CD4-positive, alpha-beta T cell treated with Interleukin-6 at 100 ng/mL for 8 hours (primary cell): ENCODE measurements around the gene FAM149A.

Experiments
- DNase-seq: peaks from one replicate; pipeline ENCODE4 v3.0.0-alpha.2; 2020; ENCODE audit warnings: mixed read lengths, low spot score

Gene FAM149A

DNA sequence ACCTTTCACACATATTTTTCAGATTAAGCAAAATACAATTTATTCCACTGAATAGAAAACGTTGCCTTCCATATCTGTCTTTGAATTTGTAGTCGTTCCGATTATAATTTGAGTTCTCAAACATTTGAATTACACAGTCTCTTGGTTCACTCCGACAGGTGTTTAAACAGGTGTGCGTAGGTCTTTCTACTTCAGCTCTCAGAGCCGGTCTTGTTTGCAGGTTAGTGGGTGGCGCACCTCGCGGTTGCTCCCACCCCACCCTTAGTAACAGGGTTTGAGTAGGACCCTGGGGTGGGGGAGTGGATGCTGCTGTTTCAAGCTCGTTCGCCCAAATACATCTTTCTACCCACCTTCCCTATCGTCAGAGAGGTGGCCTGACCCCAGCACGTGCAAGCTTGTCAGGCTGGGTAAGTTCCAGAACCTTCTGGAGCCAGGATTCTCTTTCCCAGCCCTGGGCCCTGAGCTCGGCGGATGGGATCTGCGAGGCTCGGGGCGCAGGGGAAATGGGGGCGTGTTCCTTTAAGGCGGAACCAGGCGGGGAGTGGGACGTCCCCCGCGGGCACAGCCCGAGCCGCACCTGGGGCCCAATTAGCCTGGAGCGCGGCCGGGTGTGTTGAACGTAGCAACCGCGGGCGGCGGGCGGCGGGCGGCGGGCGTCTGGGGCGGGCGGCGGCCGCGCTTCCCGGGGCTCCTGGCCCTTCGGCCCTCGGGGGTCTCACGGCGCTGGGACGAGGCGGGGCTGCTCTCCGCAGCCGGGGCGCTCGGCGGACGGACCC, at the start of gene FAM149A:
Gene FAM149A, plus strand, starts transcription at position 591 of the 776 bp plus-strand sequence.
- peak; percentile 30 for DNase-seq

DNA sequence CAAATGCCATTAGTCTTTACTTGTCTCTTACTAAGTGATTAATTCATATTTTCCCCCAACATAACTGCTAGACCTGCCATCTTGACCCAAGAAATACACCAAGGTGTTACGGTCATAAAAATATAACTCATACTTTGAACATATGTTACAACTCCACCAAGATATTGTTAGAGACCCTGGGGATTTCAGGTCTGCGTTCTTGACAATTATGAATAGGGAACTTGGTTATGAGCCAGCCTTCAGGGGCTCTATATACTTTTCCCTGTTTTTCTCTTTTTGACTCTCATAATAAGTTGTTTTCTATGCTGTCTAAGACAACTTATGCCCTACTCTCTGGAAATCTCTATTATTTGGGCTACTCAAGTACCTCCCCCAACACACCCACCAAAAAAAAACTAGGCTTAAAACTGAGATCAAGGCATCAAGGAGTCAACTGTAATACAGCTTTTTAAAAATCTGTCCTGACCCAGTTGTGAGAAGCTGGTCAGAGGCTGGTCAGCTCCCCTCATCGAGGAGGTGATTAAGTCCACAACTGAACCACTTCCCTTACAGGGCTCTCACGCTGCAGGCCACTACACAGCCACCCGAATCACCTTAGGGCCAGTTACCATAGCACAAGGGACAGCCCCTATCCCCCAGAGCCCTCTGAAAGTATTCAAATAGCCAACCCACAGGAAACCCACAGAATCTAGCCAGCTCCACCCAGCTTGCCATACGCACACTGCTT, 46.1 kb upstream of the FAM149A start:
- no peak for DNase-seq

DNA sequence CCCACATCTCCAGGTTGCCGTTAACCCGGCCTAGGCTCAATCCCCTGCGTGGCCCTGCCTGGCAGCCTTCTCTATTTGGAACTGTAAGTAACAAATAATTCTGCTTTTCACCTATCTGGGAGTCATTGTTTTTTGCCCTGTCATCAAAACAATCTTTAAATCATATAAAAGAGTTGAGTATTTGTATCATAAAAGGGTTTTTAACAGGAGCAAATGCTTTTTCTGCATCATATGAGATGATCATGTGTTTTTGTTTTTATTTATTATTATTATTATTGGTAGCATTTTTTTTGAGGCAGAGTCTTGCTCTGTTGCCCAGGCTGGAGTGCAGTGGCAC, 45.6 kb upstream of the FAM149A start:
- no peak for DNase-seq

DNA sequence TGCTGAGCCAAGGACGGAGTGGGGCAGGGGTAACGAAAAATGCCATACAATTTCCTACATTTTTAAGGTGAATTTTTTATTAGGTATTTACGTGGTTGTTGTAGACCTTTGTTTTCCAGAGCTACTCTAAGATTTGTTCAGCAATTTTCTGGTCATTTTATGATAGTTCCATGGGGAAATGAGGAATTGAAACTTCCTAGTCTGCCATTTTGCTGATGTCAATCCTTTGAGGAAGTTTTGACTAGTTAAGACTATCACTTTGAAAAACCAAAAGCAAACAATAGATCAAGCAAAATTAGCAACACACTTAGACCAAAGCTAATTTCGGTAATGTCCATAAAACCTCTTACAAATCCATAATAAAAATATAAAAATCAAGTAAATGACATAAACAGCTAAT, 42.6 kb upstream of the FAM149A start:
- DNase-seq, result no peak

DNA sequence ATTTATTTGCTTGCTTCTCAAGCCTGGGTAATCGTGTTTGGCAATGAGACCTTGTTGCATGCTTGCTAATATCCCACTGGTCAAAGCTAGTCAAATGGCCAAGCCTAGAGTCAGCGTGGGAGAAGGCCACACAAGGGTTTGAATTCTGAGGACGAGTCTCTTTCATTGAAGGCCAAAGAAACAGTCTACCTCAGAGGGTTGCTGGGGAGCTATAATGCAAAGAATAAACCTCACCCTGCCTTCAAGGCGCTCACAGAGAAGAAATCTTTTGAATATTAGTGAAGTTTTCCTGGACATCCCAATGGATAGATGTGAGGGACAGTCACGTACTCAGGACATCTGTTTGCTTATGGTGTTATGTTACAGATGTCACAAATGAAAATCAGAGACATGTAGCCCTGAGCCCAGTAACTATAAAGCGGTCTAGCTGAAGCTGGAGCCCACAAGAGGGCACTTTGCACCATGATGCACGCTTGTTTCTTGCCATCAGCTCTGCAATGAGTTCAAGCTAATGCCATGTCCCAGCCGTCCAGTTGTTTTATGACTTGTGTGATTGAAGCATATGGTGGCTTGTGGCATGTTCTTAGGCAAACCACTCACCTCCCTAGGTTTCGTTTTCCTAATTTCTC, 36.6 kb upstream of the FAM149A start:
- peak; percentile 42 for DNase-seq

DNA sequence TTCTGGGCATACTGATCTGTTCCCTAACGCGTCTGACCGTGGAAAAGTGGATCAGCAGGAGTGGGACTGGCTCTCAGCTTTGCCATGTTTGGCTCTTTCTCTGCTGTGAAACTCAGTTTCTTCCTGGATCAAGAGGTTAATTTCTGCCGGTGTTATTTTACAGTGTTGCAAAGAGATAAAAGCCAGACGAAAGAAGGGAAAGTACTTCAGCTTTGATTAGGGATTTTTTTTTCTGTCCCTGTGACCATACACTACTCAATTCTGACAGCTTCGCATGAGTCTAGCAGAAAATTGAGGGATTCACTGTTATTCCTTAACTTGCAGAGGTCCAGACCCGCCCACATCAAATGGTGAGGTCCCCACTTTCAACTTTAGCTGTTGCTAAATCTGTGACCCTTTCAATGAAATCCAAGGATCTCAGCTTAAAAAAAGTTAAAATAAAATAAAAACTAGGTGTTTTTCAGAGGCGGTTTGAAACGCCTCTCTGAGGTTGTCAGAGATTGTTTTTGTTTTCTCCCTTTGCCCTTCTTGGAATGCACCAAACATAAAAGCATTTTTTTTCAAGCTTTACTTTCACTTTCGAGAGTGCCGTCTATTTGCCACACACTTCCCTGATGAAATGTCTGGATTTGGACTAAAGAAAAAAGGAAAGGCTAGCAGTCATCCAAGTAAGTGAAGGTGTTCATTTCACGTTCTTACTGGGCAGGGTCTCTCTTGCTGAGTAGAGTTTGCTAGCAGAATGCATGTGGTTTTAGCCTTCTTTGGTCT, 35.7 kb upstream of the FAM149A start, which contains the start of gene TLR3:
Gene TLR3, plus strand, starts transcription at position 576 of the 768 bp plus-strand sequence. CDS start 7,464 bp downstream, outside the sequence.
- DNase-seq, result no peak

DNA sequence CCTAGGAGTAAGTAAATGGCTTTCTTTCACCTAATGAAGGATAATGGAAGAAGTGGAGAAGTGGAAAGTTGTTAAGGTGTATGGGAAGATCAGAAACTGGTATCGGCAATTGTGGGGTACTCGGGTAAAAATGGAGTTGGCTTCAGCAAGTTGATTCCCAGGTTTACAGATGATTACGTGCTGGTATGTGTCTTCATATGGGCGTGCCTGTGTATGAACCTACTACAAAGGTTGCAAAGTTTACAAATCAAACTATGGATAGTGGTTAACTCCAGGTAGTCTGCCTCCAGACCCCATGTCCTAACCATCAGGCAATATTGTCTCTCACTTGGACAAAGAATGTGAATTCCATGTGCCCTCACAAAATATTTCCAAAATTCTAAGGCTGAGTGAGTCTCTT, 34.8 kb upstream of the FAM149A start:
- DNase-seq, result no peak

DNA sequence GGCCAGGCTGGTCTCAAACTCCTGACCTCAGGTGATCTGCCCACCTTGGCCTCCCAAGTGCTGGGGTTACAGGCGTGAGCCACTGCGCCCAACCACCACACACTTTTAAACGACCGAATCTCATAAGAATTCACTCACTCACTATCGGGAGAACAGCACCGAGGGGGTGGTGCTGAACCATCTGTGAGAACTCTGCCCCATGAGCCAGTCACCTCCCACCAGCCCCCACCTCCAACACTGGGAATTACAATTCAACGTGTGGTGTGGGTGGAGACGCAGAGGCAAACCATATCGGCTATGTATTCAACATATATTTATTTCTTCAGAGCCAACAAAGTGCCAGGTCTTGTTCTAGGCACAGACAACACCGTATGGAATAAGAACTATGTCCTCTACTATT, 32.0 kb upstream of the FAM149A start:
- no peak for DNase-seq

DNA sequence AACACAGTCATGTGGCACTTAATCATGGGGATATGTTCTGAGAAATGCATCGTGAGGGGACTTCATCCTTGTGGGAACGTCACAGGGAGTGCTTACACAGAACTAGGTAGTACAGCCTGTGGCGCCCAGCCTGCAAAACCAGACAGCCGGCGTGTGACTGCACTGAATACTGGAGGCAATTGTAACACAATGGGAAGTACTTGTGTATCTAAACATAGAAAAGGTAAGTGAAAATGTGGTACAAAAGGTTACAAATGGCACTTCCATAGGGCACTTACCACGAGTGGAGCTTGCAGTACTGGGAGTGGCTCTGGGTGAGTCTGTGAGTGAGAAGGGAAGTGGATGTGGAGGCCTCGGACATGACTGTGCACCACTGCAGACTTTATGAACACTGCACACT, 30.3 kb upstream of the FAM149A start:
- DNase-seq, result no peak

DNA sequence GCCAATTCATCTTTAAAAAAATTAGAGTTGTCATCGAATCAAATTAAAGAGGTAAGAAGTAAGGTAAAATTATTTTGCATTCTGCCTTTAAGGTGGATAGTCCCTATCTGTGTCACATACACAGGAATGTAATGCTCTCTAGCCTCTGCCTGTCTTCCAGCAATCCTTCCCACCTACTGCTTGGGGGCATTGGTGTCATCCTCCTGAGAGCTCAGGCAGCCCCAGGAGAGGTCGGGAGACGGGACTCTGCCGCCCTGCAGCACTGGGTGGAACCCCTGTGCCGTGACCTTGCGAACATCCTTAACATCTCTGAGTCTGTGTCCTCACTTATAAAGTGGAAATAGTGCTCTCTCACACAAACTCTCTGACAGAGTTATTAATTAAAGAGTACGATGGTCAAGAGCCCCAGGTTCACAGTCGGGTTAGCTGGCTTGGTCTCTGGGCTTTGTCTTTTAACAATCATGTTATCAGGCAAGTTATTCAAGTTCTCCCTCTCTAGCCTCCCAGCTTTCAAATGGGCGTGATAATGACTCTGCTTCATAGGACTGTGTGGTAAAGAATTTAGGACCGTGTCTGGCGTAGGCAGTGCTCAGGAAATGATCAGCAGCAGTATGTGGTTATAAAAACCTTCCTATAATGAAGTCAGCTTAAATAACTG, 25.4 kb upstream of the FAM149A start:
- DNase-seq, result no peak

DNA sequence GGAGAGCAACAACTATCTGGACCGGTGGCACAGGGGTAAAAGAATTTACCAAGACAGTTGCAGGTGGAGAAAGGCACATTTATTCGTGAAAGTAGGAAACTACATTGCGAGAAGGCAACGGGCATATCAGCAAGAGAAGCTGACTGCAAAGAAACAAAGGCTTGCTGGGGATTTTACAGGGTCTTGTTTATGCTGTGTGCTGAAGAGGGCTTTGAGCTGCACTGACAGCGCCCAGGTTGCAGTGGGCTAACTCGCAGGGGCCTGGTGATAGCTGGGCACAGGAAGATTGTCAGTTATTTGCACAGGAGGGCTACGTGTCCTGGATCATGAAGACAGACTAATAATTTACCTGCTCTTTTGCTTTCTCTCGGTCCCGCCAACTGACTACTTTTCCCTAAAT, 24.8 kb upstream of the FAM149A start:
- no peak for DNase-seq

DNA sequence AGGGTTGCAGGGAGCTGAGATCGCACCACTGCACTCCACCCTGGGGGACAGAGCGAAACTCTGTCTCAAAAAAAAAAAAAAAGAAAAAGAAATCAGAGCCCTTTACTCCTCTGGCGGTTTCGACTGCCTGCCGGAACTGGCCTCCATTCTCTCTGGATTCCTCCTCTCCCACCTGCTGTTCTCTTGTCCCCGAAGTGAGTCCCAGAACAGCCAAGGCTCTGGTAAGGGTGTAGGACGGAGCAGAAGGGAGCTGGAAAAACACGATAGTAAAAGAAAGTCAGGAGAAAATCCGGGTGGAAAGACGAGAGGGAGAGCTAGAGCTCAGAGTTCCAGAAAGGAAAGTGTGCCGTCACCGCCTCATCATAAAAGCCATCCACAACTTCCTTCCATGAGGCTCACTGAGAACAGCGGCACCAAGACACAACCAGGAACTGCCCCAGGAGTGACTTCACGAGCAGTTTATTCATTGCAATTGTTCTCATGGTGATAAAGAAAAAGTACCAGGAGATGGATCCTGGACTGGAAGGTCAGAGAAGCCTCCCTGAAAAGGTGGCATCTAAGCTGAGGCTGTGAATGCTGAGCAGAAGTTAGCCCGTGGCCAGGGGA, 23.2 kb upstream of the FAM149A start:
- no peak for DNase-seq

DNA sequence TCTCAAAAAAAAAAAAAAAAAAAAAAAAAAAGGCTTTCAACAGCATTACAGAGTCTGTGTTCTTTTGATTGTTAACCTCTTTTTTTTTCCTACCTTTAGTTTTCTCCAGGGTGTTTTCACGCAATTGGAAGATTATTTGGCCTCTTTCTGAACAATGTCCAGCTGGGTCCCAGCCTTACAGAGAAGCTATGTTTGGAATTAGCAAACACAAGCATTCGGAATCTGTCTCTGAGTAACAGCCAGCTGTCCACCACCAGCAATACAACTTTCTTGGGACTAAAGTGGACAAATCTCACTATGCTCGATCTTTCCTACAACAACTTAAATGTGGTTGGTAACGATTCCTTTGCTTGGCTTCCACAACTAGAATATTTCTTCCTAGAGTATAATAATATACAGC, 22.3 kb upstream of the FAM149A start:
- DNase-seq, result no peak

DNA sequence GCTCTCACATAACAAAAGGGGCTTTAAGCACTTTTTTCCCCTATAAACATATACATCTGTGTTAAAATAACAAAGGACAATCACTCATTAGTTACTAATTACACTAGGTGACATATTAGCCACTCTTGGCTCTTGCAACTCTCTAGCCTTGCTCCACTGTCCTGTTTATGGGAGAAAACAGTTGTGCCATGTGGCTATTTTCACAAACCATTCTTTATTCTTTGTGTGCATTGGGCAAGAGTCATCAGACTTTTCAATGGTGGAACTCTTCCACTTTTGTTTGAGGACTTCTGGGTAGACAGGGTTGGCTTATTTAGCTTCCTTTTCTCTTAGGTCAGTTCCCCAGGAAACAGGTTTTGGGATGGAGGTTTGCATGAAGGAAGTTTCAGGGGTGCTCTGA, 16.0 kb upstream of the FAM149A start:
- DNase-seq, result no peak

DNA sequence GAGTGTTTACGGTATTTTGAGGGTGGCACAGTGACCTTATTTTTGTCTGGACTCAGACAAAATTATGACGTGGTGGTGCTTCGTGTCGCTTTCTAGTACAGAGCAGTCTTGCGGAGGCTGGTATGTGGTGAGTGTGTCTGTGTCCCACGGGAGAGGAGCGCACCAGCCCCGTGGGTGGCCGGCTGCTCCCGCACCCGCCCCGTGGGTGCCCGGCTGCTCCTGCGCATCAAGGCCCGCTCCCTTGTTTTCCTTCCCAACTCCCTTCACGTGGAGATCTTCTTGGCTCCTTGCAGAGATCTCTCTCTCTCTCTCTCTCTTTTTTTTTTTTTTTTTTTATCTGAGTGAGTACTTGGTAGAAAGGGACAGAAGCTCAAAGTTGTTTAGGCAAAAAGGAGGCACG, 12.2 kb upstream of the FAM149A start:
- DNase-seq, result no peak

DNA sequence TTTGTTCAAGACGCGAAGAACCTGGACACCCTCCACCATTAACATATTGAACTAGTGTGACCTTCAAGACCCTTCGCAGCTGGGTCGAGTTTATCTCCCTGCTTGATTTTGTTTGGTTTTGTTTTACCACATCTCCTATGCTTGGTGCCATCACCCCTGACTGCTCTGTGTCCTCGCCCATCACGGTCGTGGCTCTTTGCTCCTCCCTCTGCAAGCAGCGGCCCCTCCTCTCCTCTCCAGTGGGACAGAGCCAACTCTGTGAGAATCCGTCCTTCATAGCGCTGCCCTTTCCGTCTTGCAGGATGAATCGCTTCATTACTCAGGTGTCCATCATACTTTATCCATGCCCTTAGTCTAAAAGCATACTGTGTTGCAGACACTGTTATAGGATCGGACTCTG, 9.1 kb upstream of the FAM149A start:
- DNase-seq, result no peak

DNA sequence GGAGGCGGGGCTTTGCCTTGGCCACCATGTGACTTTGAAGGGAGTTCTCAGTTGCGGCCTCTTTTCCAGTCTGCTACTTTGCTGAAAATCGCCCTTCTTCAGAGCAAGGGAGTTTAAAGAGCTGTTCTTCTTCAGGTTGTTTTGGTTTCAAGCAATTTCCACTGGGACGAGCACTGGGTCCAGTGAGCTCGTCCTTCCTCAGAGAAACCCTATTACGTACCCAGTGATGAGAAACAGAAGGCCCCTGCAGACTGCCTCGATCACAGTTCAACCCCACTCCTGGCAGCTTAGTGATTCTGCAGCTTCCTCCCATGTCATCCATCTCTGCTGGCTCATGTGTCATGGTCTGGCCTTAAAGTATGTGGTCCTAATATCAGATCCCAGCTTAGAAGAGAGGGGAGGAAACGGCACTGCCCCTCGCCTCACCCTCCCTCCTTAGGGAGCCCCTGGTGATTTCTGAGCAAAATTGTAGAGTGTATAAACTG, 7.8 kb upstream of the FAM149A start:
- no peak for DNase-seq

DNA sequence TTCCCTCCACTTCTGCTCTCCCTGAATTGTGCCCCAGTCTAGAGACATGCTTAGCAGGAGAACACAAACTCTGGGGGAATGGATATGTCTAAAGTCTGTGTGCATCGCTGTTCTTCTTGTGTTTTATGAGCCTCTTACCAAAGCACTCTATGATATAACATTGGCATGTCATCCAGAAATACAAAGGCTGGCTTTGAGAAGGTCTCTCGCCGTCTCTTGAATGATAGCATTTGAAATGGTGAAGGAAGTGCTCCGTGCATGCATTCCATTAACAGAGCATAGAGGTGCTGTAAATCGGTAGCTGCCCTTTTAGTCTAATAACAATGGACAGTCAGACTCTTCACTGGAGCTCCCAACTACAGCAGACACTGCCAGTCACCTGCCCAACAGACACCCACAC, 7.1 kb upstream of the FAM149A start:
- DNase-seq, result no peak

DNA sequence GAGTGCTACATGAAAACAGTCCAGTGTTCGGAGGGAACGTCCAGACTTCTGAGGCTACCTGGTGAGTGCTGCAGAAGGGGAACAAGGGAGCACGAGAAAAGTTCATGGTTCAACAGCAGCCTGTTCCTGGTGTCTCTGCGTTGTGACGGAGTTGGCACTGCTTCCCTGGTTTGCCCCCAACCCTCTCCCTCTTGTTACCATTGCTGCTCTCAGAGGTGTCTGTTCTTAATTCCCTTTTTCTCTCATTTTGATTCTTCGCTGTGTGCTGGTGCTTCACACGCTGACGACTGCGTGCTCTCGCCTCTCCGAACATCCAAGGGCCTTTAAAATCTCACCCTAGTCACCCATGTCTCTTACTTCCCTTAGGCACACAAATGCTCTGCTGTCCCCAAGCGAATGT, 1.6 kb upstream of the FAM149A start:
- DNase-seq, result no peak

DNA sequence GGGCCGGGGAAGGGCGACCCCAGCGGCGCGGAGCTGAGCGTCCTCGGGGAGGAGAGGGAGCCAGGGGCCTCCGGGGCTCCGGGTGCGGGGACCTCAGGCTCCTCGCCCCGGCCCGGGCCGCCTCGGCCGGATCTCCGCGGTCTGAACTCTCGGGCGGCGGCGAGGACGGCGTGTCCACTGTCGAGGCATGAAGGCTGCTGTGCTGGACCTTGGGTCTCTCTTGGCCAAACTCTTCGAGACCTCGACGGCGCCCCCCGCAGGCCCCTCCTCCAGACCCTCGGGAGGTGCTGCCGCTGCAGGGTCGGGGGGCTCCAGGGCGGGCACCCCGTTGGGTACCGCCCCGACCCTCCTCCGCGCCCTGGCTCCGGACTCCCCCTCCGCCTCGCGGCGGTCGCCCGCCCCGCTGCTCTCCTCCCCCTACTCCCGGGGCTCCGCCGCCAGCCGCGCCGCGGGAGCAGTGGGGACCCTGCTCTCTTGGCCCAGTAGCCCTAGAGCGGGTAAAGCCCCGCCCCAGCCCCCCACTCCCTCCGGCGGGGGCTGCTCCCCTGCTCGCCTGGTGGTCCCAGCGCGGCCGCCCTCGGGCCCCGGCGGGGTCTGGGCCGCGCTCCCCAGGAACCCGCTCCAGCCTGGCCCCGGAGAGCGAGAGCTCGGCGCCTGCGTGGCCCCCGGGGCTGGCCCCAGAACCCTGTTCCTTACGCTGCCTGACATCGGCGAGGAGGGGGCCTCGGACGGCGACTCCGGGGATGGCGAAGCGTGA, 564 bp downstream of the FAM149A start:
- DNase-seq, result no peak
